LNCAP (cell line): ENCODE data around the gene VASH1.

Experiments
- TF ChIP-seq, protein P1 (sequence below): fragments of 450-650 bp; IDR thresholded peaks from 2 replicates; pipeline ENCODE4 v1.5.1; 2017; ENCODE audit warnings: mild to moderate bottlenecking

The VASH1 gene

GRCh38 chr14:76729258-76729657, 32.0 kb upstream of the VASH1 start:
- TF ChIP-seq, protein P1, sequence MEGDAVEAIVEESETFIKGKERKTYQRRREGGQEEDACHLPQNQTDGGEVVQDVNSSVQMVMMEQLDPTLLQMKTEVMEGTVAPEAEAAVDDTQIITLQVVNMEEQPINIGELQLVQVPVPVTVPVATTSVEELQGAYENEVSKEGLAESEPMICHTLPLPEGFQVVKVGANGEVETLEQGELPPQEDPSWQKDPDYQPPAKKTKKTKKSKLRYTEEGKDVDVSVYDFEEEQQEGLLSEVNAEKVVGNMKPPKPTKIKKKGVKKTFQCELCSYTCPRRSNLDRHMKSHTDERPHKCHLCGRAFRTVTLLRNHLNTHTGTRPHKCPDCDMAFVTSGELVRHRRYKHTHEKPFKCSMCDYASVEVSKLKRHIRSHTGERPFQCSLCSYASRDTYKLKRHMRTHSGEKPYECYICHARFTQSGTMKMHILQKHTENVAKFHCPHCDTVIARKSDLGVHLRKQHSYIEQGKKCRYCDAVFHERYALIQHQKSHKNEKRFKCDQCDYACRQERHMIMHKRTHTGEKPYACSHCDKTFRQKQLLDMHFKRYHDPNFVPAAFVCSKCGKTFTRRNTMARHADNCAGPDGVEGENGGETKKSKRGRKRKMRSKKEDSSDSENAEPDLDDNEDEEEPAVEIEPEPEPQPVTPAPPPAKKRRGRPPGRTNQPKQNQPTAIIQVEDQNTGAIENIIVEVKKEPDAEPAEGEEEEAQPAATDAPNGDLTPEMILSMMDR: no peak

DNA sequence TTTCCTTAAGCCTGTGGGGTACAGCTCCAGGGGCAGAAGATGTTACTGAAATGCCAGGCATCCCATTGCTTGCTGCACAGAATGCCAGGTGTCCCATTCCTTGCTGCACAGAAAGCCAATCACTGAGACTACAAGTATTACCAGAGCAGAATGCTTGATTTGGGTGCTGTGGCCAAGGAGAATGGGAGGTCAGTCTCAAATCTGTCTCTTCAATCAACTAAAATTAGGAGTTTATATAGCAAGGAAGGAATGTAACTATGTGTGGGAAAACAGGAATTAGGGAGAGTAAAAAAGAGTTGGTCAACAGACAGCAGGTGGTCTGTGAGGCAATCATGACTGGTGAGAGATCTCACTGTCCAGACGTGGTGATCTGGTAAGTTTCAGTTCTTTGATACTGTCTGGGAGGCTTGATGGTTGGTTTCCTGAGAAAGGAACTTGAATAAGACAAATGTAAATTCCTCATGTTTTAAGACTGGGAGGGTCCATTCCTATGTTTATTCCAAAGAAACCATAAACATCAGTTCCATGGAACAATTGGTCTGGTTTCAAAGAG, 31.2 kb upstream of the VASH1 start:
- TF ChIP-seq, protein P1: no peak

DNA sequence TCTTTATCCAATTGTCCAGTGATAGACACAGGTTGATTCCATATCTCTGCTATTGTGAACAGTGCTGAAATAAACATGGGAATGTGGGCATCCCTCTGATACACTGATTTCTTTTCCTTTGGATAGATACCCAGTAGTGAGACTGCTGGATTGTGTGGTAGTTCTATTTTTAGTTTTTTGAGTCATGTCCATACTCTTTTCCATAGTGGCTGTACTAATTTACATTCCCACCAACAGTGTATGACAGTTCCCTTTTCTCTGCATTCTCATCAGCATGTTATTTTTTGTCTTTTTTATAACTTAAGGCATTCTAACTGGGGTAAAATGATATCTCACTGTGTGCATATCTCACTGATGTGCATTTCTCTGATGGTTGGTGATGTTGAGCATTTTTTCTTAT, 24.8 kb upstream of the VASH1 start:
- TF ChIP-seq, protein P1: no peak

DNA sequence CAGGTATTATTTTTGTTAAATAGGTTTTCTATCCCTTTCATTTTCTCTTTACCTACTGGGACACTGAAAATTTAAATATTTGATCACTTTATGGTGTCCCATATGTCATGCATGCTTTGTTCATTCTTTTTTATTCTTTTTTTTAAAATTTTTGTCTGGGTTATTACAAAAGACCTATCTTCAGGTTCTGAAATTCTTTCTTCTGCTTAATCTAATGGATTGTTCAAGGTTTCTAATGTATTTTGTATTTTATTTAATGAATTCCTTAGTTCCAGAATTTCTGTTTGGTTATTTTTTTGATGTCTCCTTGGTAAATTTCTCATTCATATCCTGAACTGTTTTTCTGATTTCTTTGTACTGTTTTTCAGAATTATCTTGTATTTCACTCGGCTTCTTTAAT, 20.2 kb upstream of the VASH1 start:
- TF ChIP-seq, protein P1: no peak

- TF ChIP-seq, protein P1: no peak
Measured at GRCh38 chr14:76742185-76742584, 19.1 kb upstream of the VASH1 start.

DNA sequence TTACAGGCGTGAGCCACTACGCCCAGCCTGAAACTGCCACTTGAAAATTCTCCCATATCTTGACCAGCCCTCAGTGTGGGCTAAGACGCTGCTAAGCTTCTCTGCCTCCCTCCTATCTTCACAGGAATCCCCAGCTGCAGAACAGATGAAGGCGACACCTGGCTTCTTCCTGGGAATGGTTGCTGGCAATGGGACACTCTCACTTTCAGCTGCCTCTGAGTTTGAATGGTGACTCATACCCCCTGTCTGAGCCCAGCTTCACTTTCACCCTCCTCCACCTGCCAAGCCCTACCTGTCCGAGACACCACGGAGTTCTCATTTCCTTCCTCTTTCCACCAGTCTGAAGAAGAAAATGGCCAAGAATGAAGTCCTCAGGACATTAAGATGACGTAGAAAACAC, 18.3 kb upstream of the VASH1 start:
- TF ChIP-seq, protein P1: no peak

- TF ChIP-seq, protein P1: no peak
Measured at GRCh38 chr14:76752744-76753143, 8.5 kb upstream of the VASH1 start.

- TF ChIP-seq, protein P1: no peak
Measured at GRCh38 chr14:76753541-76754198, 7.6 kb upstream of the VASH1 start.
